Stomach (tissue), 4 donors: ENCODE results near the gene DZIP3.

ENCODE experiments used
- CTCF ChIP-seq, 7 experiments: fragments of 450-650 bp in 4 of 7; fragments of 200-600 bp in 3 of 7; sonication (generic) in 3 of 7; IDR thresholded peaks; one replicate each; pipeline ENCODE4 v1.5.1; 2016 to 2019; ENCODE audit warnings: antibody characterized with exemption in 7 of 7, control low read depth in 2 of 7, mild to moderate bottlenecking in 1 of 7
- POLR2A ChIP-seq, 4 donors: fragments of 450-650 bp; IDR thresholded peaks; one replicate each; pipeline ENCODE4 v1.6.1; 2016; ENCODE audit warnings: antibody characterized with exemption in 4 of 4, control low read depth in 2 of 4, mild to moderate bottlenecking in 1 of 4, moderate library complexity in 1 of 4

- TF ChIP-seq POLR2A (IDR thresholded peaks at IDR 0.05) (no peak), CTCF (IDR thresholded peaks at IDR 0.05) (no peak)
Observed at GRCh38 chr3:108722724-108723123, 133.2 kb downstream of the DZIP3 start.
